ENCODE measurements around the gene CTDSP2. TPM values are rescaled to one million over a fixed set of nuclear protein-coding genes. Genes with fewer than 3 reads are reported as not detected.

Gene CTDSP2
- total and polyA plus RNA-seq, 3 donors from 2014 or later: 103 to 140 (median 123) TPM

DNA sequence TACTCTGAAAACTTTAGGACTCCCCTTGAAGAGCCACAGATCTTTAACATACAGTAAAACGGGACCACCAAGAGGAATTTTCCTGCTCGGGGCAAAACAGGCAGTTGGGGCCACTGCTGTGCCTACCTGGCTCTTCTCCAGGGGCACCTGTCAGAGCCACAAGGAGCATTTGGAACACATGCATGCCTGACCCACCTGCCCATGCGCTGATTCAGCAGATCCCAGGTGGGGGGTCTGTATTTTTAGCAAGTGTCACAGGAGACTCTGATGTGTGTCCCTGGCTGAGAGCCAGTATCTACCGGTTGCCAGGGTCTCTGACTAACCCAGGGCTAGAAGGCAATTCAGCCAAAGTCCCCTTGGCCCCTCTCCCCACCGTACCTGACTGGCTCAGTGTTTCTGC is 6.5 kb downstream of the CTDSP2 start:
- H3K36me3 ChIP-seq (ENCODE audit: low read depth, missing control alignments): no peaks in the 10 kb centered on the region
- intact Hi-C loops (cut with DNase I; ENCODE audit: low total_unique reads): no loop called here
- peak overlapping the region; percentile 9 to 15 for H3K27ac ChIP-seq
- H3K27me3 ChIP-seq: no peaks in the 10 kb centered on the region
- no peaks in the 10 kb centered on the region for H3K9me3 ChIP-seq
- DNase-seq: no peak
- WGBS, 2 donors: 36 to 56% methylated on average over 5 of the region's 5 CpGs
- no peak for TF ChIP-seq POLR2A (IDR thresholded peaks at IDR 0.05)
- TF ChIP-seq, protein P1, sequence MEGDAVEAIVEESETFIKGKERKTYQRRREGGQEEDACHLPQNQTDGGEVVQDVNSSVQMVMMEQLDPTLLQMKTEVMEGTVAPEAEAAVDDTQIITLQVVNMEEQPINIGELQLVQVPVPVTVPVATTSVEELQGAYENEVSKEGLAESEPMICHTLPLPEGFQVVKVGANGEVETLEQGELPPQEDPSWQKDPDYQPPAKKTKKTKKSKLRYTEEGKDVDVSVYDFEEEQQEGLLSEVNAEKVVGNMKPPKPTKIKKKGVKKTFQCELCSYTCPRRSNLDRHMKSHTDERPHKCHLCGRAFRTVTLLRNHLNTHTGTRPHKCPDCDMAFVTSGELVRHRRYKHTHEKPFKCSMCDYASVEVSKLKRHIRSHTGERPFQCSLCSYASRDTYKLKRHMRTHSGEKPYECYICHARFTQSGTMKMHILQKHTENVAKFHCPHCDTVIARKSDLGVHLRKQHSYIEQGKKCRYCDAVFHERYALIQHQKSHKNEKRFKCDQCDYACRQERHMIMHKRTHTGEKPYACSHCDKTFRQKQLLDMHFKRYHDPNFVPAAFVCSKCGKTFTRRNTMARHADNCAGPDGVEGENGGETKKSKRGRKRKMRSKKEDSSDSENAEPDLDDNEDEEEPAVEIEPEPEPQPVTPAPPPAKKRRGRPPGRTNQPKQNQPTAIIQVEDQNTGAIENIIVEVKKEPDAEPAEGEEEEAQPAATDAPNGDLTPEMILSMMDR (IDR thresholded peaks at IDR 0.05): no peak
- H3K4me3 ChIP-seq: no peak overlapping the region
- H3K4me1 ChIP-seq: peaks cover 92% of the 10 kb centered on the region

DNA sequence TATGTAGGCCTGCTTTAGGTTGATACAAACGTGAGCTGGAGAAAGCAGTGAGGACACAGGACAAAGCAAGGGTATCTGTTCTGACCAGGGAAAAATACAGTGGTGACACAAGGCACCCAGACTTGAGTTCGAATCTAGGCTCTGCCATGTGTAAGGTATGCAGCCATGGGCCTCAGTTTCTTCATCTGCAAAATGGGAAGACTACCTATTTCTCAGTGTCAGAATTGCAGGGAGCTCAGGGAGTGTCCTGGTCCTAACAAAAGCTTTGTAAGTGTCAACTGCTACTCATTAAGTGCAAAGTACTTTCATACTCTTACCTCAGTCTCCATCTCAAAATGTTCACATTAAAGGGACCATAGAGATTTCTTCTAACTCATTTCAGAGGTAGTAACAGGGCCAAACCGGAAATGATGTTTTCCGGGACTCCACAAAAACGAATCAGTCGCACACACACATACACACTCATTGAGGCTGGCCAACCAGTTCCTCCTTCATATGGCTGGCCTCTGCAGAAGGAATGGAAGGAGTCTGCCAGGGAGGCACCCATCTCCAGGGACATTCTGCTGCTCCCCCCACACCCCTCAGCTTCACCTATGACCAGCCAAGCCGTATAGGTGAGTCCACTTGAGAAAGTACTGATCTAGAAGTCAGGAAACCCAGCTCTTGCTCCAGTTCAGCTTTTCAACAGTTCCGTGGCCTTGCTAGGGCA is 7.8 kb downstream of the CTDSP2 start:
- Histone ChIP-seq H3K36me3 (ENCODE audit: low read depth, missing control alignments) (no peaks in the 10 kb centered on the region), H3K4me1 (peaks cover 98% of the 10 kb centered on the region), H3K27ac (peak overlapping the region in 1 of 2 donors; percentile 9), H3K4me3 (no peak overlapping the region), H3K9me3 (no peaks in the 10 kb centered on the region), H3K27me3 (no peaks in the 10 kb centered on the region)
- TF ChIP-seq, protein P1 (IDR thresholded peaks at IDR 0.05): no peak
- TF ChIP-seq POLR2A (IDR thresholded peaks at IDR 0.05): no peak
- WGBS, 2 donors: 32 to 48% methylated on average over 8 of the region's 8 CpGs
- intact Hi-C loops (cut with DNase I; ENCODE audit: low total_unique reads): no loop called here
- no peak for DNase-seq

DNA sequence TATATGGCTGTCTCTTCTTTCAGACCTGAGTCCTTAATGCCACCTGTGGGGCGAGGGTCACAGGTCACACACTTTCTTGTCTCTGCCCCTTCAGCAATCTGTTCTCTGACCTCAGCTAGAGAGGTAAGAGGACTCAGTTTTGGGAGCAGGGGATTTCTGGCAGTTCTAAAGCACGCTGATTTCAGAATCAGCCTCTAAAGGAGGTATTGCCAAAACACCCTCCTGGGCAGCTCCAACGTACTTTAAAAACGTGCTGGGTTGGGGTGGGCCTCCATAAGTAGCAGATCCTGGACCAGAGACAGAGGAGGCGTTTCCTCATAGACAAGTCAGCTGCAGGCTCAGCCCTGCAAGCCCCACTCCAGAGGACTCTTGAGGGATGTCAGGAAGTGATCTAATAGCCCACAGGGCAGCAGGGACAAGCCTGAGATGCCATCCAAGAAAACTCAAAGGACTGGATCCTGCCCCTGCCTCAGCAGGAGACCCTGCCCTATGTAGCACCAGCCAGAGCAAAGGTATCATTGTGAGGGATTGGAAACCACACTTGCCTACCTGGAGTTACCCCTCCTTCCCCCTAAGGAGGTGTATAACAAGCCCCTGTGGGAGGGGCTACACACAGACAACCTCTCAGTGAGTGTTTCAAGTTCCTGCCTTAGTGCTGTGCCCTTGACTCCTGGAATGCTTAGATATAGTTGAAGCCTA is 8.5 kb downstream of the CTDSP2 start:
- Histone ChIP-seq H3K27me3 (no peaks in the 10 kb centered on the region), H3K9me3 (no peaks in the 10 kb centered on the region), H3K27ac (peak overlapping the region; percentile 9 to 43), H3K36me3 (ENCODE audit: low read depth, missing control alignments) (no peaks in the 10 kb centered on the region), H3K4me3 (no peak overlapping the region), H3K4me1 (peaks cover 98% of the 10 kb centered on the region)
- DNase-seq: peak; percentile 56
- 8 to 33% methylated on average over 2 to 5 of the region's 5 CpGs for WGBS, 2 donors
- intact Hi-C loops (cut with DNase I; ENCODE audit: low total_unique reads): no loop called here
- no peak for TF ChIP-seq POLR2A (IDR thresholded peaks at IDR 0.05)
- TF ChIP-seq, protein P1 (IDR thresholded peaks at IDR 0.05): no peak

DNA sequence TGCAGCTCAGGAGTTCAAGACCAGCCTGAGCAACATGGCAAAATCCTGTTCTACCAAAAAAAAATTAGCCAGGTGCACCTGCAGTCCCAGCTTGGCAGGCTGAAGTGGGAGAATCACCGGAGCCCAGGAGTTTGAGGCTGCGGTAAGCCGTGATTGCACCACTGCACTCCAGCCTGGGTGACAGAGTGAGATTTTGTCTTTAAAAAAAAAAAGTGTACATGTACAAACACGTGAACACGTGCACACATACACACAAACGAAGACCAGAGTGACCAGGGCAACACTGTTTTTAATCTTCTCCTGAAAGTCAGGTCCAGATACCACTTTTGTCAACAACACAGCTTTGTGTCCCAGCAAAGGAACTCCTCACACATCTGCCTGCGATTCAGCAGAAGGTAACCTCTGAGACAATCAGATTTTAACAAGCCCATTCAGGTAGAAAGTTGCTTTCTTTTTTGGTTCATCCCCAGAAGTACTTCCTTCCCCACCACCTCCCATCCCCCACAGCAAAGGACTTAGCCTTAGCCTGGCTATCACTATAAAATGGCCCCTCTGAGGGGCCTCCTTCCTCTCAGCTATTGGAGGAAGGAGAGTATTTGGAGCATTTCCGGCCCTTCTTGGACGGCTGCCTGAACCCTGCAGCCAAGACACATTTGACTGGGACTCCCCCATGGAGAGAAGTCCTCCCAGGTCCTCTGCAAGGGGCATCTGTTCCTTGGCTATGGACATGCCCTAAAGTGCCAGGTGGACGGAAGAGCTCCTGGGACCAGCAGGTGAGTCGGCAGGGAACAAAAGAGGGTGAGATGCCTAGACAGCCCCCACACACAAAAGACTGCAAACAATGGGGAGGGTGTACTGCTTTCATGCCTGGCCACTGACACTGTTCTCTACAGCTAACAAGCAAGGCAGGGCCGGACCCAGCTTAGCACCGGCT is 9.8 kb downstream of the CTDSP2 start:
- no peaks in the 10 kb centered on the region for H3K27me3 ChIP-seq
- intact Hi-C loops (cut with DNase I; ENCODE audit: low total_unique reads): no loop called here
- peak; percentile 86 for DNase-seq
- H3K4me3 ChIP-seq: no peak overlapping the region
- H3K9me3 ChIP-seq: no peaks in the 10 kb centered on the region
- 27 to 37% methylated on average over 11 to 13 of the region's 13 CpGs for WGBS, 2 donors
- peaks cover 94% of the 10 kb centered on the region for H3K4me1 ChIP-seq
- H3K36me3 ChIP-seq (ENCODE audit: low read depth, missing control alignments): no peaks in the 10 kb centered on the region
- TF ChIP-seq, protein P1 (IDR thresholded peaks at IDR 0.05): no peak
- TF ChIP-seq POLR2A (IDR thresholded peaks at IDR 0.05): no peak
- H3K27ac ChIP-seq: peak overlapping the region; percentile 41 to 67
